Neural cell (in vitro differentiated cells): ENCODE measurements around the gene PLN. TPM values are rescaled to one million over a fixed set of nuclear protein-coding genes. Genes with fewer than 3 reads are reported as not detected.

ENCODE experiments used
- H2AFZ ChIP-seq: fragments of 200-600, 300-800 bp; sonication (generic), shearing (Covaris generic); 2 replicates; pipeline ENCODE4 v1.6.0; 2014; ENCODE audit warnings: low read depth, mild to moderate bottlenecking, antibody characterized with exemption, low read length, moderate library complexity
- H3F3A ChIP-seq: fragments of 200-600 bp; shearing (Covaris generic); 2 replicates; pipeline ENCODE4 v1.6.1; 2016; ENCODE audit warnings: mild to moderate bottlenecking, moderate library complexity, mixed read lengths, antibody characterized with exemption, low read length; ENCODE audit not compliant: insufficient read depth, poor library complexity, severe bottlenecking
- H3K27ac ChIP-seq: fragments of 200-600, 300-800 bp; sonication (generic), shearing (Covaris generic); 2 replicates; pipeline ENCODE4 v1.5.1; 2014; ENCODE audit warnings: mild to moderate bottlenecking, low read length, moderate library complexity
- H3K27me3 ChIP-seq: fragments of 300-800, 200-600 bp; sonication (generic), shearing (Covaris generic); 2 replicates; pipeline ENCODE4 v1.6.0; 2014; ENCODE audit warnings: mild to moderate bottlenecking, low read depth, low read length, moderate library complexity; ENCODE audit not compliant: insufficient read depth
- H3K36me3 ChIP-seq: fragments of 300-800, 200-600 bp; sonication (generic), shearing (Covaris generic); 2 replicates; pipeline ENCODE4 v1.5.1; 2014; ENCODE audit warnings: mild to moderate bottlenecking, antibody characterized with exemption, low read length, moderate library complexity; ENCODE audit not compliant: insufficient read depth
- H3K4me2 ChIP-seq: fragments of 300-800, 200-600 bp; sonication (generic), shearing (Covaris generic); 2 replicates; pipeline ENCODE4 v1.6.0; 2014; ENCODE audit warnings: mild to moderate bottlenecking, low read length
- H3K4me3 ChIP-seq: fragments of 300-800, 200-600 bp; sonication (generic), shearing (Covaris generic); 2 replicates; pipeline ENCODE4 v1.5.1; 2014; ENCODE audit warnings: mild to moderate bottlenecking, low read length, moderate library complexity
- H3K79me2 ChIP-seq: fragments of 200-600 bp; shearing (Covaris generic); replicated peaks from 2 replicates; pipeline ENCODE4 v1.6.0; 2014; ENCODE audit warnings: mild to moderate bottlenecking, low read length, moderate library complexity; ENCODE audit not compliant: insufficient read depth
- H3K9ac ChIP-seq: fragments of 300-800, 200-600 bp; sonication (generic), shearing (Covaris generic); 2 replicates; pipeline ENCODE4 v1.6.1; 2016; ENCODE audit warnings: mild to moderate bottlenecking, low read length, mixed read lengths
- H3K9me2 ChIP-seq: fragments of 200-600 bp; shearing (Covaris generic); 2 replicates; pipeline ENCODE4 v1.6.1; 2016; ENCODE audit warnings: mild to moderate bottlenecking, low read length, mixed read lengths; ENCODE audit not compliant: insufficient read depth
- H3K9me3 ChIP-seq: fragments of 200-600, 300-800 bp; sonication (generic), shearing (Covaris generic); 2 replicates; pipeline ENCODE4 v1.6.1; 2016; ENCODE audit warnings: mild to moderate bottlenecking, mixed run types, low read length, moderate library complexity, mixed read lengths
- H4K20me1 ChIP-seq: fragments of 200-600 bp; shearing (Covaris generic); 2 replicates; pipeline ENCODE4 v1.6.1; 2016; ENCODE audit warnings: mild to moderate bottlenecking, mixed run types; ENCODE audit not compliant: insufficient read depth
- CTCF ChIP-seq: fragments of 450-650 bp; IDR thresholded peaks from 2 replicates; pipeline ENCODE4 v1.5.1; 2014; ENCODE audit warnings: antibody characterized with exemption, mild to moderate bottlenecking, moderate library complexity; ENCODE audit not compliant: poor library complexity, severe bottlenecking
- EP300 ChIP-seq: fragments of 450-650 bp; conservative IDR thresholded peaks from 2 replicates; pipeline ENCODE4 v1.6.1; 2014; ENCODE audit warnings: antibody characterized with exemption, mild to moderate bottlenecking, moderate library complexity; ENCODE audit not compliant: poor library complexity, severe bottlenecking
- EZH2 ChIP-seq: fragments of 200-600, 300-800 bp; shearing (Covaris generic), sonication (generic); IDR thresholded peaks from 2 replicates; pipeline ENCODE4 v1.6.1; 2014; ENCODE audit warnings: antibody characterized with exemption, low read length, borderline replicate concordance, mild to moderate bottlenecking; ENCODE audit not compliant: insufficient read depth, poor library complexity, severe bottlenecking
- MXI1 ChIP-seq: fragments of 450-650 bp; conservative IDR thresholded peaks from 2 replicates; pipeline ENCODE4 v1.6.1; 2014; ENCODE audit warnings: antibody characterized with exemption, mild to moderate bottlenecking; ENCODE audit not compliant: poor library complexity, severe bottlenecking
- POLR2AphosphoS5 ChIP-seq: IDR thresholded peaks from 2 replicates; pipeline ENCODE4 v1.6.1; 2012
- RAD21 ChIP-seq: fragments of 450-650 bp; conservative IDR thresholded peaks from 2 replicates; pipeline ENCODE4 v1.6.1; 2014; ENCODE audit warnings: antibody characterized with exemption, mild to moderate bottlenecking, moderate library complexity
- SMC3 ChIP-seq: fragments of 450-650 bp; conservative IDR thresholded peaks from 2 replicates; pipeline ENCODE4 v1.6.1; 2014; ENCODE audit warnings: antibody characterized with exemption, mild to moderate bottlenecking, moderate library complexity; ENCODE audit not compliant: poor library complexity
- TAF1 ChIP-seq: IDR thresholded peaks from 2 replicates; pipeline ENCODE4 v1.6.1; 2012; ENCODE audit warnings: low read depth
- polyA plus RNA-seq: library from polyadenylated mRNA; depleted of rRNA; stranded (reverse); fragments of >200 nt; gene quantifications from 2 replicates; pipeline ENCODE4 v1.2.3, GENCODE V29; 2014
- TF ChIP-seq, protein P1 (sequence below): IDR thresholded peaks from 2 replicates; pipeline ENCODE4 v1.6.1; 2012; ENCODE audit warnings: borderline replicate concordance

PLN gene
- polyA plus RNA-seq, 1 donor from 2014 or later: not detected

- Histone ChIP-seq H4K20me1 (no peaks in the 10 kb centered on the region), H3K27me3 (no peaks in the 10 kb centered on the region)
These were observed 38.8 kb downstream of the PLN start for GRCh38 chr6:118586746-118587485.

GRCh38 chr6:118588626-118589025 is 40.5 kb downstream of the PLN start:
- no peaks in the 10 kb centered on the region for H3F3A ChIP-seq
- no peak overlapping the region for H3K4me2 ChIP-seq
- H3K9me3 ChIP-seq: no peaks in the 10 kb centered on the region
- H3K27ac ChIP-seq: no peak overlapping the region
- no peaks in the 10 kb centered on the region for H3K79me2 ChIP-seq
- H2AFZ ChIP-seq: no peak overlapping the region
- H3K36me3 ChIP-seq: no peaks in the 10 kb centered on the region
- H4K20me1 ChIP-seq: no peaks in the 10 kb centered on the region
- H3K9me2 ChIP-seq: no peaks in the 10 kb centered on the region
- no peaks in the 10 kb centered on the region for H3K27me3 ChIP-seq
- H3K9ac ChIP-seq: no peak overlapping the region
- TF ChIP-seq EZH2 (no peak), RAD21 (no peak), TAF1 (no peak), POLR2AphosphoS5 (no peak), EP300 (no peak), MXI1 (no peak), CTCF (no peak), SMC3 (no peak)
- TF ChIP-seq, protein P1, sequence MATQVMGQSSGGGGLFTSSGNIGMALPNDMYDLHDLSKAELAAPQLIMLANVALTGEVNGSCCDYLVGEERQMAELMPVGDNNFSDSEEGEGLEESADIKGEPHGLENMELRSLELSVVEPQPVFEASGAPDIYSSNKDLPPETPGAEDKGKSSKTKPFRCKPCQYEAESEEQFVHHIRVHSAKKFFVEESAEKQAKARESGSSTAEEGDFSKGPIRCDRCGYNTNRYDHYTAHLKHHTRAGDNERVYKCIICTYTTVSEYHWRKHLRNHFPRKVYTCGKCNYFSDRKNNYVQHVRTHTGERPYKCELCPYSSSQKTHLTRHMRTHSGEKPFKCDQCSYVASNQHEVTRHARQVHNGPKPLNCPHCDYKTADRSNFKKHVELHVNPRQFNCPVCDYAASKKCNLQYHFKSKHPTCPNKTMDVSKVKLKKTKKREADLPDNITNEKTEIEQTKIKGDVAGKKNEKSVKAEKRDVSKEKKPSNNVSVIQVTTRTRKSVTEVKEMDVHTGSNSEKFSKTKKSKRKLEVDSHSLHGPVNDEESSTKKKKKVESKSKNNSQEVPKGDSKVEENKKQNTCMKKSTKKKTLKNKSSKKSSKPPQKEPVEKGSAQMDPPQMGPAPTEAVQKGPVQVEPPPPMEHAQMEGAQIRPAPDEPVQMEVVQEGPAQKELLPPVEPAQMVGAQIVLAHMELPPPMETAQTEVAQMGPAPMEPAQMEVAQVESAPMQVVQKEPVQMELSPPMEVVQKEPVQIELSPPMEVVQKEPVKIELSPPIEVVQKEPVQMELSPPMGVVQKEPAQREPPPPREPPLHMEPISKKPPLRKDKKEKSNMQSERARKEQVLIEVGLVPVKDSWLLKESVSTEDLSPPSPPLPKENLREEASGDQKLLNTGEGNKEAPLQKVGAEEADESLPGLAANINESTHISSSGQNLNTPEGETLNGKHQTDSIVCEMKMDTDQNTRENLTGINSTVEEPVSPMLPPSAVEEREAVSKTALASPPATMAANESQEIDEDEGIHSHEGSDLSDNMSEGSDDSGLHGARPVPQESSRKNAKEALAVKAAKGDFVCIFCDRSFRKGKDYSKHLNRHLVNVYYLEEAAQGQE: no peak
- H3K4me3 ChIP-seq: no peak overlapping the region

More at GRCh38 chr6:118586746-118587485, 38.8 kb downstream of the PLN start:
- Histone ChIP-seq H3K9me2 (no peaks in the 10 kb centered on the region), H2AFZ (no peak overlapping the region), H3K79me2 (no peaks in the 10 kb centered on the region), H3K27ac (no peak overlapping the region), H3K9me3 (no peaks in the 10 kb centered on the region), H3F3A (no peaks in the 10 kb centered on the region), H3K4me2 (no peak overlapping the region), H3K9ac (no peak overlapping the region), H3K4me3 (no peak overlapping the region), H3K36me3 (no peaks in the 10 kb centered on the region)
- no peak for TF ChIP-seq EZH2
- TF ChIP-seq, protein P1: no peak
- TF ChIP-seq CTCF: no peak
- TF ChIP-seq SMC3: no peak
- no peak for TF ChIP-seq MXI1
- no peak for TF ChIP-seq POLR2AphosphoS5
